H4 (cell line): ENCODE measurements around the gene HSD11B1L. TPM values are rescaled to one million over a fixed set of nuclear protein-coding genes. Genes with fewer than 3 reads are reported as not detected.

Experiments used
- DNase-seq: peaks from one replicate; pipeline ENCODE4 v3.0.0-alpha.2; 2015; ENCODE audit warnings: low spot score
- total RNA-seq: library from RNA; depleted of rRNA; stranded (reverse); fragments of >200 nt; shearing (Covaris generic); gene quantifications from 2 replicates; pipeline ENCODE4 v1.2.3, GENCODE V29; 2014; rRNA removed

The HSD11B1L gene
- 2.4 and 4.9 TPM in 2 replicates for total RNA-seq

- peak; percentile 98 for DNase-seq
Observed at GRCh38 chr19:5680437-5681368, at the start of gene HSD11B1L, which contains the start of gene MICOS13. Gene HSD11B1L, plus strand, starts transcription at chr19:5681027. Its CDS starts 3,806 bp downstream, at chr19:5684833. Gene MICOS13, minus strand, starts transcription at chr19:5680516. Its CDS starts 30 bp downstream, at chr19:5680486.

- DNase-seq = no peak
Observed at GRCh38 chr19:5631567-5632240, 49.1 kb upstream of the HSD11B1L start.

GRCh38 chr19:5632241-5632612 lies 48.6 kb upstream of the HSD11B1L start:
- DNase-seq = no peak

- no peak for DNase-seq
Observed at GRCh38 chr19:5632657-5633056, 48.2 kb upstream of the HSD11B1L start.

- DNase-seq = no peak
Observed at GRCh38 chr19:5635427-5635826, 45.4 kb upstream of the HSD11B1L start.

GRCh38 chr19:5637971-5638370 lies 42.9 kb upstream of the HSD11B1L start:
- no peak for DNase-seq

GRCh38 chr19:5641171-5641570 lies 39.7 kb upstream of the HSD11B1L start:
- DNase-seq = no peak

- no peak for DNase-seq
Observed at GRCh38 chr19:5642204-5642603, 38.6 kb upstream of the HSD11B1L start.

- DNase-seq = no peak
Observed at GRCh38 chr19:5643060-5643459, 37.8 kb upstream of the HSD11B1L start.

GRCh38 chr19:5644037-5644436 lies 36.8 kb upstream of the HSD11B1L start:
- DNase-seq = no peak

GRCh38 chr19:5645409-5645808 lies 35.4 kb upstream of the HSD11B1L start:
- no peak for DNase-seq

GRCh38 chr19:5646703-5647102 lies 34.1 kb upstream of the HSD11B1L start:
- DNase-seq = no peak

GRCh38 chr19:5648464-5648863 lies 32.4 kb upstream of the HSD11B1L start:
- no peak for DNase-seq

- no peak for DNase-seq
Observed at GRCh38 chr19:5651361-5651760, 29.5 kb upstream of the HSD11B1L start.

GRCh38 chr19:5652261-5652660 lies 28.6 kb upstream of the HSD11B1L start:
- no peak for DNase-seq

GRCh38 chr19:5654931-5655330 lies 25.9 kb upstream of the HSD11B1L start:
- DNase-seq = no peak

- no peak for DNase-seq
Observed at GRCh38 chr19:5655412-5655811, 25.4 kb upstream of the HSD11B1L start.

- no peak for DNase-seq
Observed at GRCh38 chr19:5661483-5661882, 19.3 kb upstream of the HSD11B1L start.

GRCh38 chr19:5663904-5664303 lies 16.9 kb upstream of the HSD11B1L start:
- no peak for DNase-seq

- DNase-seq = no peak
Observed at GRCh38 chr19:5664515-5664914, 16.3 kb upstream of the HSD11B1L start.

GRCh38 chr19:5665781-5666513 lies 14.9 kb upstream of the HSD11B1L start:
- DNase-seq = no peak
